HT1080 (cell line): ENCODE results near the gene RASA3. TPM values are rescaled to one million over a fixed set of nuclear protein-coding genes. Genes with fewer than 3 reads are reported as not detected.

Experiments
- DNase-seq: peaks from one replicate; pipeline ENCODE4 v3.0.0-alpha.2; 2015; ENCODE audit warnings: low read depth
- total RNA-seq: library from RNA; depleted of rRNA; stranded (reverse); fragments of >200 nt; shearing (Covaris generic); gene quantifications from 2 replicates; pipeline ENCODE4 v1.2.3, GENCODE V29; 2014

RASA3 gene
- total RNA-seq, 1 experiment from 2014 or later = 41.7 TPM

GRCh38 chr13:114010401-114011101, 121.9 kb downstream of the RASA3 start:
- DNase-seq = no peak

- no peak for DNase-seq
Measured at GRCh38 chr13:114009590-114010400, 122.6 kb downstream of the RASA3 start.

- no peak for DNase-seq
Measured at GRCh38 chr13:114008964-114009589, 123.3 kb downstream of the RASA3 start.

- no peak for DNase-seq
Measured at GRCh38 chr13:114007566-114007965, 124.9 kb downstream of the RASA3 start.

GRCh38 chr13:114005206-114005724, 127.2 kb downstream of the RASA3 start:
- no peak for DNase-seq

GRCh38 chr13:114004420-114005205, 127.8 kb downstream of the RASA3 start:
- peak; percentile 34 for DNase-seq

- DNase-seq = no peak
Measured at GRCh38 chr13:114002771-114003321, 129.6 kb downstream of the RASA3 start.

- no peak for DNase-seq
Measured at GRCh38 chr13:114002009-114002544, 130.3 kb downstream of the RASA3 start.

GRCh38 chr13:114001331-114002008, 131.0 kb downstream of the RASA3 start:
- DNase-seq = no peak

- no peak for DNase-seq
Measured at GRCh38 chr13:114000151-114001040, 132.0 kb downstream of the RASA3 start.

GRCh38 chr13:113999618-113999910, 132.9 kb downstream of the RASA3 start:
- DNase-seq = no peak

GRCh38 chr13:113998781-113999617, 133.4 kb downstream of the RASA3 start:
- DNase-seq = no peak

- no peak for DNase-seq
Measured at GRCh38 chr13:113997845-113998751, 134.3 kb downstream of the RASA3 start.

- no peak for DNase-seq
Measured at GRCh38 chr13:113996912-113997745, 135.3 kb downstream of the RASA3 start.

- DNase-seq = no peak
Measured at GRCh38 chr13:113996081-113996911, 136.1 kb downstream of the RASA3 start.
